HG03045 (cell line): Measurements from ENCODE around the gene CCBE1.

Experiments
- ATAC-seq: cut with Tn5 transposase; IDR thresholded peaks from one replicate; pipeline ENCODE4 v1.9.1; 2021; ENCODE audit warnings: mild to moderate bottlenecking, moderate library complexity; ENCODE audit not compliant: unreplicated experiment

Gene CCBE1

GRCh38 chr18:59576541-59577385 is 120.5 kb downstream of the CCBE1 start:
- no peak for ATAC-seq

GRCh38 chr18:59575995-59576394 is 121.2 kb downstream of the CCBE1 start:
- ATAC-seq, result no peak

DNA sequence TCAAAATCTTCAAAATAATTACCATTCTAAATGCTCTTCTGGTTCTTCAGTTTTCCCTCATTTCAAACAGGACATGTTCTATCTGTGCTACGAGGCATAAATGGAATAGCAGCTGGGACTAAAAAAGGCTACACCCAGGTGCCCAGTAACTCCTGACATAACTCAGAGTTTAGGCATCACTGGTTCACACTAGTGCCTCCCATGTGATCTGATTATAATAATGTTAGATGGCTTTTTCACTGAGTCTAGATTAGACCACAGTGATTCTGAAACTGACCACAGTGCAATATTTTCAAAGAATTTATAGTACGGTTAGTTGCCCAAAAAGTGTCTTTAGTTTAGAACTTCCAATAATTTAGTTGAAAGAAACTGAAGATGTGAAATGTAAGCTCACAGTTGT is 123.3 kb downstream of the CCBE1 start:
- no peak for ATAC-seq

- ATAC-seq, result no peak
These were observed 125.3 kb downstream of the CCBE1 start for GRCh38 chr18:59571902-59572301.

- no peak for ATAC-seq
These were observed 126.4 kb downstream of the CCBE1 start for GRCh38 chr18:59570796-59571195.

GRCh38 chr18:59570101-59570775 is 127.0 kb downstream of the CCBE1 start:
- ATAC-seq, result no peak

GRCh38 chr18:59569390-59569791 is 127.8 kb downstream of the CCBE1 start:
- no peak for ATAC-seq

DNA sequence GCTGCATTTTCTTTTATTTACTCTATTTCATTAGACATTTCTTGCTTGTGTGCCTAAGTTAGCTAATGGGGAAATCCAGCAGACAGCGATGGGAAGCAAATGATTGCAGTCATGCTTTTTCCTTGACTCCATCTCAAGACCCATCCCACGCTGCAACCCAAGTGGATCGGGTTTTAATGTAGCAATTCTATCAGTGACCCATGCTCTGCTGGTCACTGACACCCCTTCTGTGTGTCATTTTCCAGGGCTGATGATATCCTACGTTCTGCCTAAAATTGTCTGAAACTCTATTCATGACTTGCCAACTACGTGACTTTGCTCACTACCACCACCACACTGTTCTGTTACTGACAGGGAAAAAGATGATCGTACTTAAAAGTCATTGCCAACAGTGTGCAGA is 129.8 kb downstream of the CCBE1 start:
- no peak for ATAC-seq

- no peak for ATAC-seq
These were observed 130.7 kb downstream of the CCBE1 start for GRCh38 chr18:59566533-59566971.

- ATAC-seq, result no peak
These were observed 131.3 kb downstream of the CCBE1 start for GRCh38 chr18:59565957-59566356.

GRCh38 chr18:59564561-59564960 is 132.7 kb downstream of the CCBE1 start:
- no peak for ATAC-seq

DNA sequence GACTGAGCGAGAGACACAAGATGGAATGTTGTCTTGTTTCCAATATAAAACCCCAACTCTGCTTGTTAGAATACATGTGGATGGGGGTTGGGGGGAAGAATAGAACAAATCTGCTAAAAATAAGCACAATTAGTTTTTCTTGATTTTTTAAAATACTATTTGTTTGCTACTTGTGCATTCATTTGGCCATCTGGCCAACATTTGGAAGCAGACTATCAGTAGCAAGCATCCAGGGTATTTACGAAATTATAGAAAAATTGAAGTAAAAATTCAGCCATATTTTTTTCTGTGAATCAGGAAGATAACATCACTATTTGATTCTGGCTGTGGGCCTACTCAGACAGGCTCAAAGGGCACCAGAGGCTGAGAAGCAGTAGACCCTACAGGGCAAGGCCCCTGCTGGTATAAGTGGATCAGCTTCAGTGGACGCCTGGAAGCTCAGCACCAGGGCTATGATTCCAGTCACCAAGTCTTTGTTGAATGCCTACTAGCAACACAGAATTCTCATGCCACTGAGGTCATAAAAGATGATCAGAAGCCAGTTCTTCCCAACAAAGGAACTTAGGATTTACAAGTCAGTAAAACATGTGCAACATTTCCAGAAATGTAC is 133.9 kb downstream of the CCBE1 start:
- no peak for ATAC-seq

- no peak for ATAC-seq
These were observed 134.5 kb downstream of the CCBE1 start for GRCh38 chr18:59562751-59563150.

- ATAC-seq, result no peak
These were observed 135.6 kb downstream of the CCBE1 start for GRCh38 chr18:59561612-59562011.

DNA sequence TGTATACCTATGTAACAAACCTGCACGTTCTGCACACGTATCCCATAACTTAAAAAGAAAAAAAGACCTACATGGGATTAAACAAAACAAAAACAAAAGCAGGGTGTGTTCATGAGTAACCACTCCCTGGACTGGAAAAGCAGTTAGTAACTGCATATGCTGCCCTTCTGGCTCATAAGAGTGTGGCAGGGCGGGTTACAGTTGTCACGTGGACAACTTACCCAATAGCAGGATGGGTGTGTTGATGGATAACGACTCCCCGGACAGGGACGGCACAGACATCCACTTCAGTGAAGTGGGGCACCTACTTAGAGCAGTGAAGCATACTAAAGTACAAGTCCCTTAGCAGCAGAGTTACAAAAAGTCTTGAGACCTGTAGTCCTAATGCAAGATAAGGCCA is 136.7 kb downstream of the CCBE1 start:
- no peak for ATAC-seq

DNA sequence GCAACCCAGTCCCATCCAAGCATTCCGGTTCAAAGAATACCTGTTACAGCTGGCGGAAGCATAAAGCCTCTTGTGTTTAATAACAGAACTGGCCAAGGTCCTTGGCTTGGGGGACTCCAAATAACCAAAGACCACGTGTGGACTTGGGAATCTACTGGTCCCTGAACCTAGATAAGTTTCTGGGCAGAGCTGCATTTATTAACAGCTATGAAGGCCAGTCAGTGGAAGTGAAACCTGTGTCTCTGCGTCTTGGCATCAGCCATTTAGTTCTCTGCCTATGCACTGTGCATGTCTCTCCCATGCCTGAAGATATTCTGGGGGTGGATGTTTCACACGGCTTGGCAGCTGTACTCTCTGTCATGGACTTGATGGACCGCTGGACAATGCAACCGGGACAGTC is 137.7 kb downstream of the CCBE1 start:
- no peak for ATAC-seq

- no peak for ATAC-seq
These were observed 141.1 kb downstream of the CCBE1 start for GRCh38 chr18:59555995-59556659.

DNA sequence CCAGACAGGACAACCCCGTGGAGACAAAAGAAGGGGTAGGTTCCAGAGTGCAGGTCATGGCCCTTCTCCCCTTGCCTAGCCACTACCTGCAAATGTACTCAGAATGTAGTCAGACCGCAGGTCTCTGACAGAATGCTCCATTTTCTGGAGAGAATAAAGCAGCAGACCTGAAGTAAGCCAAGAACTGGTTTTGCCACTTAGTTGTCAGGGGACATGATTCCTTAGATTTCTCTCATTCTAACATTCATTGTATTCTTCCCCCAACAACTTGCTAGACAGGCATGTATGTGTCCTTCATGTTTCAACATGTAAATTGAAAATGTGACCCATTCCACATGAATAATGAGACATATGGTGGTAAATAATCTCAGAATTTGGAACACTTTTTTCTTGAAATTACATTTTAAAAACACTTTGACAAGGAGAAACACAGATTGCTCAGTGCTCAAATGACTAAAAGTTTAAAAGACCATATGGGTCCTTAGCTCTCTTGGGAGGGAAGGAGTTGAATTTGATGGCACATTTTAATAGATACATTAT is 142.4 kb downstream of the CCBE1 start:
- ATAC-seq, result no peak

GRCh38 chr18:59553273-59553870 is 143.9 kb downstream of the CCBE1 start:
- no peak for ATAC-seq

GRCh38 chr18:59551902-59552635 is 145.2 kb downstream of the CCBE1 start:
- ATAC-seq, result no peak
